HepG2 (cell line): ENCODE results near the gene NUDT1. TPM values are rescaled to one million over a fixed set of nuclear protein-coding genes. Genes with fewer than 3 reads are reported as not detected.

Source experiments
- ATAC-seq: fragments of 200-7000 bp; cut with Tn5 transposase; 3 replicates; pipeline ENCODE4 v1.9.1; 2020; ENCODE audit warnings: mild to moderate bottlenecking, moderate library complexity
- BruUV-seq: library from RNA; stranded (reverse); fragments of 400-500 nt; replicated peaks from 2 replicates; lab custom pipeline; 2021; lab: Mats Ljungman, UMichigan
- CTCF ChIA-PET: fragments of 300-600 bp; formaldehyde crosslinking; extraction: SDS; loops from one replicate; lab custom pipeline; 2021; ENCODE audit warnings: low total read pairs, inconsistent platforms, low intra/inter-chr PET ratio; lab: Yijun Ruan, JAX
- POLR2A ChIA-PET: fragments of 350-600 bp; sonication (Branson Sonifier 250); formaldehyde crosslinking; loops from one replicate; lab custom pipeline; 2020; ENCODE audit warnings: antibody characterized with exemption, inconsistent platforms; lab: Yijun Ruan, JAX
- DNase-seq: peaks from one replicate; pipeline ENCODE4 v3.0.0-alpha.2; 2015; ENCODE audit warnings: low spot score
- FAIRE-seq: peaks from 3 replicates; lab custom pipeline; 2011; peaks lifted over from hg19 to GRCh38; lab: Jason Lieb, UNC
- H2AFZ ChIP-seq: one replicate; pipeline ENCODE4 v1.6.1; 2011; ENCODE audit warnings: low read length, inconsistent platforms
- H3K27ac ChIP-seq: fragments of 300-600 bp; 3 replicates; pipeline ENCODE4 v1.8.0; 2011; ENCODE audit warnings: mixed run types, mild to moderate bottlenecking, mixed read lengths, low read length, inconsistent platforms; ENCODE audit not compliant: insufficient read depth; ENCODE audit errors: extremely low read length
- H3K27me3 ChIP-seq, 2 experiments: fragments of 200-600 bp in 1 of 2; 2 replicates in 1 of 2; 3 replicates in 1 of 2; pipeline versions ENCODE4 v1.6.0 to v1.8.0; 2011; ENCODE audit warnings: low read length in 2 of 2, mild to moderate bottlenecking in 2 of 2, moderate library complexity in 2 of 2, inconsistent platforms in 1 of 2; ENCODE audit not compliant: insufficient read depth in 2 of 2, control insufficient read depth in 1 of 2
- H3K36me3 ChIP-seq, 2 experiments: fragments of 200-600 bp in 1 of 2; replicated peaks in 1 of 2; 2 replicates in 1 of 2; 3 replicates in 1 of 2; pipeline versions ENCODE4 v1.5.1 to v1.8.0; 2011; ENCODE audit warnings: low read length in 2 of 2, inconsistent platforms in 1 of 2; ENCODE audit not compliant: insufficient read depth in 2 of 2, control insufficient read depth in 1 of 2
- H3K4me1 ChIP-seq: 2 replicates; pipeline ENCODE4 v1.5.1; 2012; ENCODE audit warnings: low read length, inconsistent platforms; ENCODE audit not compliant: insufficient read depth
- H3K4me2 ChIP-seq: 2 replicates; pipeline ENCODE4 v1.6.0; 2011; ENCODE audit warnings: low read depth, low read length, inconsistent platforms
- H3K4me3 ChIP-seq, 3 experiments: fragments of 200-600 bp in 1 of 3; sonication (generic), shearing (Covaris generic) in 1 of 3; replicated peaks in 1 of 3; 2 replicates each; pipeline ENCODE4 v1.5.1; 2011 to 2016; ENCODE audit warnings: low read length in 3 of 3, inconsistent platforms in 2 of 3, low read depth in 2 of 3, mild to moderate bottlenecking in 2 of 3, control low read depth in 1 of 3, mixed read lengths in 1 of 3; ENCODE audit not compliant: insufficient read depth in 1 of 3
- H3K79me2 ChIP-seq: one replicate; pipeline ENCODE4 v1.6.1; 2011; ENCODE audit warnings: low read length, inconsistent platforms; ENCODE audit not compliant: insufficient read depth
- H3K9ac ChIP-seq: 2 replicates; pipeline ENCODE4 v1.6.0; 2011; ENCODE audit warnings: mild to moderate bottlenecking, low read depth, low read length, inconsistent platforms; ENCODE audit not compliant: insufficient read depth
- H3K9me3 ChIP-seq: 2 replicates; pipeline ENCODE4 v1.5.1; 2012; ENCODE audit warnings: mild to moderate bottlenecking, low read length
- H4K20me1 ChIP-seq: 2 replicates; pipeline ENCODE4 v1.6.0; 2011; ENCODE audit warnings: inconsistent platforms, mild to moderate bottlenecking, low read length, moderate library complexity; ENCODE audit not compliant: insufficient read depth
- BCL6 ChIP-seq: IDR thresholded peaks from 2 replicates; pipeline ENCODE4 v1.6.1; 2016; ENCODE audit warnings: missing genetic modification reagents, missing compliant biosample characterization
- ZMYM2 ChIP-seq: sonication (generic); formaldehyde crosslinking; IDR thresholded peaks from 2 replicates; pipeline ENCODE4 v1.8.0; 2022; ENCODE audit warnings: mild to moderate bottlenecking, missing genetic modification reagents
- ZNF609 ChIP-seq: sonication (generic); formaldehyde crosslinking; IDR thresholded peaks from 2 replicates; pipeline ENCODE4 v1.4.0; 2020; ENCODE audit warnings: mild to moderate bottlenecking, missing genetic modification reagents, borderline replicate concordance
- WGBS: methylation state at CpG from one replicate; pipeline ENCODE4 v1.1.6; 2017; ENCODE audit warnings: low lambda C conversion rate; 5-methylcytosine and 5-hydroxymethylcytosine counted together
- in situ Hi-C: cut with HindIII; loops from 2 replicates; pipeline ENCODE4 v1.10.0; 2017; ENCODE audit warnings: low pct_unique_long_range_greater_than_20kb; ENCODE audit not compliant: extremely low pct_ligation_motif_present
- intact Hi-C: fragments of 100-400 bp; cut with micrococcal nuclease; formaldehyde crosslinking; loops from one replicate; pipeline ENCODE4 v1.10.0; 2022; ENCODE audit not compliant: unreplicated experiment
- polyA plus RNA-seq, 8 experiments: library from polyadenylated mRNA; depleted of rRNA in 3 of 8; stranded (reverse) in 7 of 8; unstranded in 1 of 8; fragments of >200 nt; fragmentation: Illumina TruSeq in 4 of 8; extraction: Trizol in 4 of 8; gene quantifications; 2 replicates each; pipeline versions ENCODE4 v1.2.1 to v1.2.3, GENCODE V29; 2011 to 2016; ENCODE audit warnings: low read depth in 4 of 8, missing spikeins in 1 of 8, mixed read lengths in 1 of 8; ENCODE audit not compliant: insufficient read depth in 1 of 8
- total RNA-seq, 5 experiments: library from RNA; depleted of rRNA; stranded (reverse); fragments of >200 nt; fragmentation: Illumina TruSeq; extraction: Trizol; gene quantifications; 2 replicates each; pipeline ENCODE4 v1.2.3, GENCODE V29; 2016; ENCODE audit warnings: low read depth in 1 of 5

The NUDT1 gene
- total and polyA plus RNA-seq, 2 of the 13 experiments (the other 11 are each of a cell fraction or from before 2014, with no cell fraction given), result 9.1 to 26.8 TPM

GRCh38 chr7:2230882-2231281, 11.1 kb upstream of the NUDT1 start:
- POLR2A ChIA-PET, result no interaction called here
- FAIRE-seq (no peak), DNase-seq (peak; percentile 31), ATAC-seq (no peak)
- intact Hi-C loops, result no loop called here
- H3K9me3 ChIP-seq, result no peaks in the 10 kb centered on the region
- peak overlapping the region in 2 of 3 experiments; percentile 10 to 93; a peak in 2 of 6 replicates for H3K4me3 ChIP-seq
- WGBS, result 65% methylated on average over 9 of the region's 9 CpGs
- CTCF ChIA-PET, result no interaction called here
- H3K27me3 ChIP-seq, result no peaks in the 10 kb centered on the region
- in situ Hi-C loops, result no loop called here
- H3K79me2 ChIP-seq, result peaks cover 55% of the 10 kb centered on the region
- H3K9ac ChIP-seq, result no peak overlapping the region
- H4K20me1 ChIP-seq, result peaks cover 3% of the 10 kb centered on the region; the same call in 1 of the 2 replicates
- H3K4me1 ChIP-seq, result peaks cover 32% of the 10 kb centered on the region
- H2AFZ ChIP-seq, result no peak overlapping the region
- TF ChIP-seq ZNF609 (no peak), ZMYM2 (CRISPR knock-in tag) (0 out of 2 replicates have a peak, but pooled peaks have one; percentile 22), BCL6 (CRISPR knock-in tag) (peak; percentile 49; the same call in 1 of the 2 replicates)
- H3K36me3 ChIP-seq, result peaks cover 13 to 60% of the 10 kb centered on the region in 2 experiments
- BruUV-seq, result no TSS peak
- no peak overlapping the region for H3K27ac ChIP-seq
- H3K4me2 ChIP-seq, result peak overlapping the region; percentile 94
